ENCODE measurements around the gene LRRC17.

The LRRC17 gene, protein sequence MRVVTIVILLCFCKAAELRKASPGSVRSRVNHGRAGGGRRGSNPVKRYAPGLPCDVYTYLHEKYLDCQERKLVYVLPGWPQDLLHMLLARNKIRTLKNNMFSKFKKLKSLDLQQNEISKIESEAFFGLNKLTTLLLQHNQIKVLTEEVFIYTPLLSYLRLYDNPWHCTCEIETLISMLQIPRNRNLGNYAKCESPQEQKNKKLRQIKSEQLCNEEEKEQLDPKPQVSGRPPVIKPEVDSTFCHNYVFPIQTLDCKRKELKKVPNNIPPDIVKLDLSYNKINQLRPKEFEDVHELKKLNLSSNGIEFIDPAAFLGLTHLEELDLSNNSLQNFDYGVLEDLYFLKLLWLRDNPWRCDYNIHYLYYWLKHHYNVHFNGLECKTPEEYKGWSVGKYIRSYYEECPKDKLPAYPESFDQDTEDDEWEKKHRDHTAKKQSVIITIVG

DNA sequence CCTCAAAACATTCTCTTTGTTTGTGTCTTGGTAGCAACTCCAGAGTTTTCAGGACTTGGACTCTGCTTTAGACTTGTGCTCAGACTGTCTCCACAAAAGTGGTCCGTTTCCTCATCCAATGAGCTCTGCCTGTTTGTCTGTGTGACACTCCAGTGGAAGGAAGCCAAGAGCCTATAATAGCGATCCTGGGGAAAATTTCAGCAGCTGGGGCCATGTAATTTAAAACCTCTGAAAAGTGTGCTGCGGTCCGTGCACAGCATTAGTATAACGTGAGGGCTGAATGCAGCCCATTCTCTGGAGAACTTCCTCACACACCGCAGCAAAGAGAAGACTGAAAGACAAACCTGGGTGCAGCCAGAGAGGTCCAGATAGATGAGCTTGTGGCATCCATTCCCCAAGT lies at the start of gene LRRC17:
Gene LRRC17, plus strand, starts transcription at position 259 of the 400 bp plus-strand sequence. CDS start 20,914 bp downstream, outside the sequence.
- DNase-seq (ENCODE audit: low read depth) = no peak

DNA sequence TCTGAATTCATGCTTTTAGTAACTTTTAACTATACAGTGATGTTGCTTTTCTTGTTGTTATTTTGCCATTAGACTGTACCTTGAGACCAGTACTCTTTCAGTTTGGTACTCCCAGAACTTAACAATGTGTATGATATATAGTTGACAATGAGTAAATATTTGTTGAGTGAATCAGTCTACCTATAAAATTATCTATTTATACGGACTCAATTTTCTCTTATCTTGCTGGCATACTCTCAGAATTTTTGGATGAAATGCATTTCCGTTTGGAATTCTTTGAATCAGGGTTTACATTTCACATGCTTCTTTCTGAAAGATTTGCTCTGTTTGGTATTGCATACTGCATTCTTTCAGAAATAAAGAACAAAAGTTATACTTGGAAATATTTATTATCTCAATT lies 47.8 kb upstream of the LRRC17 start:
- DNase-seq (ENCODE audit: low read depth) = no peak

DNA sequence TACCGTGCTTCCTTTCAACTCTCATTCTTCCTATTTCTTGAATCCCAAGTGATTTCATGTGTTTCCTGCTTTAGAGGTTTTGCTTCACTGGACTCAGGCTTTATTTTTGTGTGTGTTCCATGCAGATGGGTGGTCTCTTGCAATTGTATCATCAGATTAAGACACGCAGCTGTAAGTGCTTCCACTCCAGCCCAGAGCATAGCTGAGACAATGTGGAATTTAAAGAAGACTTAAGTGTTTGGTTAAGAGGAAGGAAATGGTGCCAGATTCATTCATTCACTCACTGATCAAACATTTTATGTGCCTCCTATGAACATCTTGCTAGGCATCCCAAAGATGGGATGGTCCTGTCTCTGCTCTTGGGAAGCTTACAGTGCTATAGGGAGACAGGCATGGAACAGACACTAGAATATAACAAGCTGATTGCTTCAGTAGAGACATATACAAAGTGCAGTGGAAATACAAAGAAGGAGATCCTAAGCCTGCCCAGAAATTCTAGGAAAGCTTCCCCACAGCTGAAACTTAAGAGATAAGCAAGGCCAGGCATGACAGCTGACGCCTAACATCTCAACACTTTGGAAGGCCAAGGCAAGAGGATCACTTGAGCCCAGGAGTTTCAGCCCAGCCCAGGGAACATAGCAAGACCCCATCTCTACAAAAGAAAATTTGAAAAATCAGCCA lies 46.1 kb upstream of the LRRC17 start:
- no peak for DNase-seq (ENCODE audit: low read depth)

DNA sequence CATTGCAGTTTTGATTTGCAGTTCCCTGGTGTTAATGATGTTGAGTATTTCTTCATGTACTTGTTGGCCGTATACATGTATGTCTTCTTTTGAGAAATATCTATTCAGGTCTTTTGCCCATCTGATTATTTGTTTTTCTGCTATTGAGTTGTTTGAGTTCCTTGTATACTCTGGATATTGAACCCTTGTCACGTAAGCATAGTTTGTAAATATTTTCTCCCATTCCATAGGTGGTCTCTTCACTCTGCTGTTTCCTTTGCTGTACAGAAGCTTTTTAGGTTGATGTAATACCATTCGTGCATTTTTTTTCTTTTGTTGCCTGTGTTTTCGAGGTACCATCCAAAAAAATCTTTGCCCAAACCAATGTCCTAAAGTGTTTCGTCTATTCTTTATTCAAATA lies 43.6 kb upstream of the LRRC17 start:
- no peak for DNase-seq (ENCODE audit: low read depth)

DNA sequence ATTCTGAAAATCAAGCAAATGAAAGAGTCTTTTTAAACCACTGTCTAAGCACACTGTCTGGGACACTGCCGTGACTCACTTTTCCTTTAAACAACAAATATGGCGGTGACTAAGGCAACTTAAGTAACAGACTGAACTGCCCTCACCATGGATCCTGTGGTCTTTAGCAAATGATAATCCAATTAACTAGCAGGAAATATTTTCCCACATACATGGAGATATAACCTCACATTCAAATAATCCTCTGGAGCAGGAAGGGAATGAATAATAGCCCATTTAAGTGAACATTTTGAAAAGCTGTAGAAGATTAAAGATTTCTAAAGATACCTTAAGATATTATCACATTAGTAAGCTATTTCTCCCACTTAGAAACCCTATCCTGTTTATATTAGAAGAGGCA lies 40.3 kb upstream of the LRRC17 start:
- no peak for DNase-seq (ENCODE audit: low read depth)

DNA sequence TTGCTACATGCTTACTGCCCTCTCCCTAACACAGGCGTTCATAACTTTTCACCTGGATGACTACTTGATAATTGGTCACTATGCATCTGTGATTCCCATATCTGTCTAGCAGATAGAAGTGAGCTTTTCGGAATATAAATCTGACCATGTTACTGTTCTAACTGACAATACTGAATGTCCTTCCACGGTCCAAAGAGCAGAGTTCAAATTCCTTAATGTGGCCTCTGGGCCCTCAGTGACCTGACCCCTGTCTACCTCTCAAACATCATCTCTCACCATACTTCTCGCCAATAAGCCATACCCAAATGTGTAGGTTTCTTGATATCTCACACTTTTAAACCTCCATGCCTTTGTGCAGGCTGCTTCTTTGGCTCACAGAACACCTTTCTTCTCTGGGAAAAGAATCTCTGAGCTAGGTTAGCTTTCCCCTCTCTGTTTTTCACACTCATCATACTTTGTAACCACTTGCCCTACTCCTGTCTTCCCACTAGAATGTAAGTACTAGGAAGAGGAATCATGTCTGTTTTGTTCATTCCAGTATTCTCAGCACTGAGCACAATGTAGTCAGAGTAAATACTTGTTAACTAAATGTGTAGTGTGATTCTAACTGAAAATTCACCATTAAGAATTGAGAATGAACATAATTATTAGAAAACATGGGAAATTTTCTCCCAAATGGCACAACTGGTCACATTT lies 39.2 kb upstream of the LRRC17 start:
- DNase-seq (ENCODE audit: low read depth) = no peak

DNA sequence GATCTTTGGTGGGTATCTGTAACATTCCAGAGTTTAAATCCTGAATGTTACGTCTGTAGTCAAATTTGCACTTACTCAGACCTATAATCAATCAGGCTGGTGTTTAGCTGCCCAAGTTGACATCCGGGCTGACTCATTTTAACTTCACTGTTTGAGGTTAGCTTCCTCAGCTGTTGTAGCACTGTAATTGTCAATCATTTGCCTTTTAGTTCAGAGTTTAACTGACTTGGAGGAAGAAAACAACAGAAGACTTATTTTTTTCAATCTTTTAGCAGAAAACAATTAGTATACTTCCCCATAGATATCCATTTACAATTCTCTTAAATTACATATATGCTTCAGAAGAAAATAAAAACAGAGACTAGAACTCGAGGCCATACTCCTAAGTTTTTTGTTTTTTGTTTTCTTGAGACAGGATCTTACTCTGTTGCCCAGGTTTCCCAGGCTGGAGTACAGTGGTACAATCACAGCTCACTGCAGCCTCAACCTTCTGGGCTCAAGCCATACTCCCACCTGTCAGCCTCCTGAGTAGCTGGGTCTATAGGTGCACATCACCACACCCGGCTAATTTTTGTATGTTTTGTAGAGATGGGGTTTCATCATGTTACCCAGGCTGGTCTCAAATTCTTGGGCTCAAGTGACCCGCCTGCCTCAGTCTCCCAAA lies 38.5 kb upstream of the LRRC17 start:
- DNase-seq (ENCODE audit: low read depth) = no peak

DNA sequence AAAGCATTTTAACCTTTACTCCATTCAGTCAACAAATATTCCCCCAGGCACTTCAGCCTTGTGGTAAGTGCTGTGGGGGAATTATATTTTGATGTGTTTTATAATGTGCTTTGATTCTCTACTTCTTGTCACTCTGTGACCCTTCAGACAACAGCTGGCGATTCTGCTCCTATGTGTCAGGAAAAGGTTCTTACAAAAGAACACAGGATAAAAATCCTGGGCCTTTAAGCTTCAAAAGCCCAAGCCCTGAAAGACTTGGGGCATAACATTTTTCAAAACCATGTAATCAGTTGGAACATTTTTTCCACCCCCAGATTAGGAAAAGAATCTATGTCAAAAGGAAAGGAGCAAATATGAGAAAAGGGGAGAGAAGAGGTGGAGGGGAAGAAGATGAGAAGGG lies 37.8 kb upstream of the LRRC17 start:
- DNase-seq (ENCODE audit: low read depth) = no peak

DNA sequence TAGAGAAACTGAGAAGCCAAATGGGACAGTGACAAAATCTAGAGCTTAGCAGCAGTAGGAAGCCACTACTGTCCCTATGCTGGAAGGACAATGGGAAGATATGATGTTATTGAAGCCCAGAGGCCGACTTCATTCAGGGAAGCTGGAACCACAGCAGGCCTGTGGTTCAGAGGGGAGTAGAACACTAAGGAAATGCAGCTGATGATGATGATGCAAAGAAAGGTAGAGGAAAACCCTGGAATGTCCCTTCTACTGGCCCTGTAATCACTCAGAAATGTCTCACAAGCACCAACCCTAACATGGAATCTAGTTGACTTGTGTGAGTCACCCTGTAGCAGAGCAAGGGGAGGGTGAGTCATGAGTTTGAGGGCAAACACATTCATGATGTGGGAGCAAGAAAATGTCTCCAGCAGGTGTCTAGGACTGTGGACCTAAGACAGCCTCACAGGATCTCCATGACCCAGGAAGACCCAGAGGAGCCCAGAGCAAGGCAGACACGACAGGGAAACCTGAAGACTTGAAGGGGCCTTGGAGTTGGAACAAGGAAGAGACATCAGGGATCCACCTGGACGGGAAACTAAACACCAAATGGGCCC lies 37.0 kb upstream of the LRRC17 start:
- DNase-seq (ENCODE audit: low read depth) = peak; percentile 29

DNA sequence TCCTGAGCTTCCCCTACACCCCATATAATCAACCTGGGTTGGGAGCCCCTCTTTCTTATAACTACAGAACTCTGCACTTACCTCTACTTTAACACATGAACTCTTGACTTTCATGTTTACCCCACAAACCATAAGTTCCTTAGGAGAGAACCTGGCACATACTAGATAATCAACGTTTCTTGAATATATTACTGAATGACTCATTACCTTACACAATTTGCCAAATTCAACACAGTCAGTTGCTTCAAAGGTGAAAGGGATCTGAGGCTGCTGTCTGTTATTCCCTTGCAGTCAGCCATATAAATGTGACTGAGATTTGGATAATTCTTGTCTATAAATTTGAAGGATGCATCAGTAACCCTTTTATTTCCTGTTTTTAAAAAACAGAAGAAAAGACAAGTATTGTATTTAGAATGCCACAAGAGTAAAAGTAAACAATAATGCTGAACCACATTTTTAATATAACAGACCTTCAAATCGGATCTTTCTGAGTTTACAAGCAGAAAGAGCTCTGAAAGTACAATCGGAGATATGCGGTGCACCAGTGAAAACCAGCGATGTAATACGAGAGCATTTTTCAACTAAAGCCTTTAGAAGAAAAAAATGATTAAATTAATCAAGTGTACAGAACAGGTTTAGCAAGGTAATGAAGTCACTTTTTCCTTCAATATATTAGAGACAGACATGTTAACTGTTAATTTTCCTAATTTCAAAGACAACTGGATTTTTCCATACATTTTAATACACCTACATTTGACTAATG lies 29.5 kb upstream of the LRRC17 start:
- no peak for DNase-seq (ENCODE audit: low read depth)

DNA sequence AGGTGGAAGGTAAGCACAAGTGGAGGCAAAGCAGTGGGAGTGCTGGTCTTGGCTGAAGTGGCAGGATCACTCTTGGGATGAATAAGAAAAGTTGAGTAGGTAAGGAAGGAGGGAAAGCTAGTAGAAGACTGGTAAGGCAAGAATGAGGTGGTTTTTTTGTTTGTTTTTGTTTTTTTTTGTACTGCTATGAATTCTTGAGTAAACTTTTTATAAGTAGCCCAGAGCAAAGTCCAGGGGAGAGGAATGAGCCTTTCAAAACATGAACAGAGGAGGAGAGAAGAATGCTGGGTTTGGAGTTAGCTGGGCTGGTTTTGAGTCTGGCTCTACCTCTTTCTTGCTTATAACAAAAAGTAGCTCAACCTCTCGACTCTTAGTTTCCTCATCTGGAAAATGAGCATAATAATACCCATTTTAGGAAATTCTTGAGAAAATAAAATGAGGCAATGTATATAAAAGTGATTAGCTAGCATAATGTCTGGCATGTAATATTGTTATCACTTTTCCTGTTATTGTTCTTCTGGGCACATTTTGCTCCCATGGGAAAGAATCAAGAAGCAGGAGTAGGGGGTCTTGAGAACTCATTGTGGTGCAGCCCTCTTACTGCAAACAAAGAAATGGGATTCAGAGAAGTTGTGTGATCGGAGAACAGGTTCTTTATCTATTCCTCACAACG lies 24.1 kb upstream of the LRRC17 start:
- no peak for DNase-seq (ENCODE audit: low read depth)

DNA sequence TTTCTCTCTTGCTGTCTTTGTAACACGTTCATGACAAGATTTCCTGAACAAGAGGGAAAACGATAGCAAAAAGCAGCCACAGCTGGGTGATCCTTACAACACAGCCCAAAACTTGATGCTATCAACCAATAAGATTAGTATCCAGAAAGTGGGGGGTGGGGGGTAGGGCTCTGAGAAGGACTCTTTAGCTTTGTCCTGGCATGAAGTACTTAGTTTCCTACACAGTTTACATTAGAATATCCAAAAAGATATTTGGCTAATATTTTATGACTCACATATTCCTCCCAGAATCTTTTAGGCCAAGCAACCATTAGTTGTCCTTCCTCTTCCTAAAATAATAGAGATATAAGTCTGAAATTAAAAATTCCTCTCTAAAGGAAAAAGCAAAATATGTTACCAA lies 22.9 kb upstream of the LRRC17 start:
- no peak for DNase-seq (ENCODE audit: low read depth)

DNA sequence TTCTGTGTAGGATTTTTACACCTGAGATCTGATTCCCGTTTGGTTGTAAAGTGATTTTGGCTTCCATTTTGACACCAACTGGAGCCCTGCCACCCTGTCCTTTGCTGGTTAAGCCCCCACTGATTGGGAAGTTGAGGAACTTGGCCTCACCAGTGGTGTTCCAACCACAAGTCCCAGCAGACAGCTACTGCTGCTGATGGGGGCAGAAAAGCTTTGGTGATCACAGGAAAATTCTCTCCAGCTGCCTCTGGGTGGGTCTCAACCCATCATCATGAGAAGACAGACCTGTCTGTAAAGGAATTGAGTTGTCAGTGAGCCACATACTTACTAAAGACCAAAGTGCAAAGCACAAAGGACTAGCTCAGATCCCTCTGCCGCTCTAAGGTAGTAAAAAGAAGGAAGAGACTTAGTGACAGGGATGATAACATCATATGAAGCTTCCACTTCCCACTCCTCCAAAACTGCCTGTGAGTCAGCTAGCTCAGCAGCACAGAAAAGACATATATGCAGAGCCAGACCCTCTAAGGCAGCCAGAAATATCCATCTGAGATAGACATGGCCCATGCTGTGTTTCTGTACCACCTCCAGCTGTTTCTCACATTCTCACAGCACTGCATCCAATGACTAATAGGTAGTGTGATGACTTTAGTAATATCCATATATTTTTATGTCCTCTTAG lies 22.4 kb upstream of the LRRC17 start:
- no peak for DNase-seq (ENCODE audit: low read depth)

DNA sequence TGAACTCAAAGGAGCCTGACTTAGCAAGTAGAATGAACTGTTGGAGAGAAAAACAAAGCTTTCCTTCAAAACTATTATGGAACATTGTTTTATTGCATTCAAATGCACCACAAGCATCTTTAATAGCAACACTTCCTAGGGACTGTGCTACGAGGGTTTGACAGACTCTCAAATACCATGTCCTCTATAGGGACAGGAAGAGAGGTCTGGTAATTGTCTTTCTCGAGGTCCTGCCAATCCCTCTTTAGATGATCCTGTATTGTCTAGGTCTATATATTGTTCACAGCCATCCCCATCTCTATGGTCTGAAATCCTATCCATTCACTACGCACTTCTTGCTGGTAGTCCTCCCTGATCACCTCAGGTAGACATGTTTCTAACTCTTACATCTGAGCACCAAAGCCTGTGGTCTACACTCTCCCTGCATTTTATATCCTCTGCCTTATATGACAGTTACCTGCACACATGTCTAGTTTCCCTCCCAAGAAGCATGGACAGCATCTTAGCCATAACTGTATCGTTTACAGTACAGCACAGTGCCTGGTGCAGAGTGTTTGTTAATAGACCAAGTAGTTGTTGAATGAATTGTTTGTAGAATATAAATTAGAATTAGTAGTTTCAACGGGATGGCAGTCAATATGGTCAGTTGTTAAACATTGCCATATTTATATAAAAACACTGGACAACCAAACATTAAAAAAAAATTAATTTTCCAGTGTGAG lies 21.7 kb upstream of the LRRC17 start:
- no peak for DNase-seq (ENCODE audit: low read depth)

DNA sequence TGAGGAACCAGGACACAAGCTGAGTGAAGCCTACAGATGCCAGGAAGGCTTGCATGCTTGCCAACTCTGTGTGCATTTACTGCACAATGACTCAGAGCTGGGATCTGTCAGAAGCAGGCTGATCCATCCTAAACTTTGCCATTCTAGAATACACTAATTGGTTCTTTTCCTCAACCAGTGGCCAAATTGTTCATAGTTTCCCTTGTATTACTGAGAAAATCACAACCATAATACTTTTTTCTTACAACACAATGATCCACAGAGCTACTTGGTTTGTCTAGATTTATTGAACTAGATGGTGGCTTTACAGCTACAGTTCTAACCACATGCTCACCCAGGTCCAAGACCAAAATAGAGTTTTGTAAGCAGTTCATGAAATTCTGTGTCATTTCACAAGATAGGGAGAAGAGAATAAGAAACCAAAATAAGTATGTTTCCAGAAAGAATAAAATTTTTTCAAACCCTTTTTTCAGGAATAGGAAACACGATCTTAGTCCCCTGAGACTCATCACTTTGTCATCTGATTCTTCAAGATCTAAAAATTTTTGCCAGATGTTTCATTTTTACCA lies 21.0 kb upstream of the LRRC17 start:
- DNase-seq (ENCODE audit: low read depth) = no peak

DNA sequence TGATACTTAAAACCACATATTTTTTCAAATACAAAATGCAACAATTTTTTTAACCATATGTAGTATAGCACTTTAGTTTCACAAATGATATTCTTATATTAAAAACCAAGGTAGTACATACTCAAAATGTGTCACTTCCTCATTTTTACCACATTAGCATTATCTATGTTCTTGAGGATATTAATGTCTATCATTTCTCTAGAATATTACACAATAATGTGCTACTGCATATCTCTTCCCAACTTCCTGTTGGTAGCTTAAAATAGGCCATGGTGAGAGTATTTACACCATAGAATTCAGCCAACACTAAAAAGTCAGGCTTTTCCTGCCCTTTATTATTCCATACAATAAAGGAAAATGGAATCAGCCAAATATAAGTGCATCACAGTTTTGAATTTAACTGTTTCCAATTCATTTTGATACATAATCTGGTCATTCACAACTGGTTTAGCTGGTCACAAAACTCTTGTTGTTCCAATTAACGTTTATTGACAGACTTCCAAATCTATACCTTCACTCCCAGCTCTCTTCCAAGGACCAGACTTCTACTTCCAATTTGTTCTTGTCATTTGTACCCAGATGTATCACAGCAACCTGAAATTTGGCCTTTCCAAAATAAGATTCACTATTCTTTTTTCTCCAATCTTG lies 20.0 kb upstream of the LRRC17 start:
- no peak for DNase-seq (ENCODE audit: low read depth)

DNA sequence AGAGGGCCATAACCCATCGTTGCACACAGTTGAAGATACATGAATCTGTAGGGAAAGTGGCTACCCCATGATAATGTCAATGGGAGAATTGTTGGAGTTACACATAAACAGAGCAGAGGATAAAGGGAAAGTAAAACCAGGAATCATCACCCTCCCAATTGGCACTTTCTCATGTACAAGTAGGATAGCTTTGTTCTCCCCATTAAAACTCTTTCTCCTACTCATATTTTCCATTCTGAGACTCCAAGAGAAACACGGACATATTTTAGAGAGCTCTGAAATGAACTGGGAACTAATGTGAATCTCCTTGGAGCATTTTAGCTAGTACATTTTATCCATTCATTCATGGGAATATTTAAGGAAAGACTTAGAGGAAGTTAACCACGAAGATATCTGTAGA lies 17.2 kb upstream of the LRRC17 start:
- DNase-seq (ENCODE audit: low read depth) = no peak

DNA sequence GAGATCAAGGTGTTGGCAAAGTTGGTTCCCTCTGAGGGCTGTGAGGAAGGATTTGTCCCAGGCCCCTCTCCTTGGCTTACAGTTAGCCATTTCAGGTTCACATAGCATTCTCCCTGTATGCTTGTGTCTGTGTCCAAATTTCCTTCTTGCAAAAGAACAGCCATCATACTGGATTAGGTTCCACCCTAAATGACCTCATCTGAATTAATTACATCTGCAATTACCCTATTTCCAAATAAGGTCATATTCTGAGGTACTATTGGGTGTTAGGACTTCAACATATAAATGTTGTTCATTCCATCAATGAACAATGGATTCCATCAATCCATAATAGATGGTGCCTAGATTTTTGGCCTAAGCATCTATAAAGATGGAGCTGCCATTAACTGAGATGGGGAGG lies 16.2 kb upstream of the LRRC17 start:
- no peak for DNase-seq (ENCODE audit: low read depth)

DNA sequence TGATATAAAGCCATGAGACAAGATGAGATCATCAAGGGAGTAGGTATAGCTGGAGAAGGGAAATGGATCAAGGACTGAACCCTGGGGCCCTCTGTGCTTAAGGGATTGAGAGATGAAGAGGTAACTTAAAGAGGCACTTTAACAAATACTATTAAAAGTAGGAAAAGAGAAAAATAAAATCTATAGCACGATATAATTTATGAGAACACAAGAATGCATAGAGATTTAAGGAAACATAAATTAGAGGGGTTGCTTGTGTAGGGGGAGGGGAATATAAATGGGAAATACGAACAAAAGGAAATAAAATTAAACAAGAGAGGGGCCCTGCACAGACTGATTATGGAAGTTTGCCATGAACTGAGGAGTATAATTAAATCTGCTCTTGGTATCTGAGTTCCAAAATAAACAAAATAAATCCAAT lies 15.6 kb upstream of the LRRC17 start:
- no peak for DNase-seq (ENCODE audit: low read depth)
